B cell (primary cell): ENCODE results near the gene MED15. TPM values are rescaled to one million over a fixed set of nuclear protein-coding genes. Genes with fewer than 3 reads are reported as not detected.

Experiments used
- ATAC-seq: fragments of 200-7000 bp; cut with Tn5 transposase; one replicate; pipeline ENCODE4 v1.10.0; 2021; ENCODE audit warnings: low read depth, mild to moderate bottlenecking, moderate number of reproducible peaks, moderate library complexity
- CTCF ChIA-PET: fragments of 350-600 bp; sonication (Branson Sonifier 250); formaldehyde crosslinking; loops from one replicate; lab custom pipeline; 2021; ENCODE audit warnings: antibody characterized with exemption, inconsistent platforms; lab: Charles Lee
- POLR2A ChIA-PET: fragments of 350-600 bp; sonication (Branson Sonifier 250); formaldehyde crosslinking; loops from one replicate; lab custom pipeline; 2021; ENCODE audit warnings: antibody characterized with exemption; lab: Charles Lee
- DNase-seq: peaks from one replicate; pipeline ENCODE4 v3.0.0; 2013
- H2AFZ ChIP-seq: 2 replicates; pipeline ENCODE4 v1.6.1; 2012; ENCODE audit warnings: mild to moderate bottlenecking, low read depth, low read length; ENCODE audit not compliant: insufficient read depth, poor library complexity, severe bottlenecking
- H3K27ac ChIP-seq, 2 donors: 1 replicate in 1 of 2; 2 replicates in 1 of 2; pipeline ENCODE4 v1.5.1; 2012 to 2013; ENCODE audit warnings: low read length in 2 of 2, mild to moderate bottlenecking in 2 of 2, moderate library complexity in 1 of 2
- H3K27me3 ChIP-seq, 4 experiments: fragments of 200-600 bp in 1 of 4; sonication (generic) in 1 of 4; replicated peaks in 1 of 4; 1 replicate in 2 of 4; 2 replicates in 2 of 4; pipeline versions ENCODE4 v1.6.1 to v1.7.0; 2013 to 2016; ENCODE audit warnings: low read length in 3 of 4, mild to moderate bottlenecking in 2 of 4, mixed read lengths in 1 of 4, moderate library complexity in 1 of 4; ENCODE audit not compliant: insufficient read depth in 4 of 4, control insufficient read depth in 3 of 4; ENCODE audit errors: control extremely low read depth in 1 of 4
- H3K36me3 ChIP-seq, 2 experiments: replicated peaks in 1 of 2; 1 replicate in 1 of 2; 2 replicates in 1 of 2; pipeline versions ENCODE4 v1.6.1 to v1.7.1; 2013; ENCODE audit warnings: low read length in 1 of 2; ENCODE audit not compliant: insufficient read depth in 2 of 2, control insufficient read depth in 1 of 2; ENCODE audit errors: control extremely low read depth in 1 of 2, extremely low read depth in 1 of 2
- H3K4me1 ChIP-seq, 2 donors: fragments of 200-600 bp in 1 of 2; sonication (generic) in 1 of 2; 1 replicate in 1 of 2; 2 replicates in 1 of 2; pipeline versions ENCODE4 v1.5.1 to v1.6.1; 2013 to 2017; ENCODE audit warnings: low read length in 2 of 2; ENCODE audit not compliant: control insufficient read depth in 2 of 2, insufficient read depth in 2 of 2
- H3K4me2 ChIP-seq: replicated peaks from 2 replicates; pipeline ENCODE3; 2012; ENCODE audit warnings: mild to moderate bottlenecking, low read depth, low read length; ENCODE audit not compliant: poor library complexity, severe bottlenecking
- H3K4me3 ChIP-seq, 5 experiments: fragments of 200-600 bp in 1 of 5; sonication (generic) in 1 of 5; 1 replicate in 3 of 5; 2 replicates in 2 of 5; pipeline versions ENCODE4 v1.5.1 to v1.7.0; 2011 to 2016; ENCODE audit warnings: low read length in 4 of 5, mild to moderate bottlenecking in 4 of 5, low read depth in 2 of 5, control low read depth in 1 of 5, moderate library complexity in 1 of 5; ENCODE audit not compliant: insufficient read depth in 1 of 5; ENCODE audit errors: control extremely low read depth in 1 of 5, extremely low read depth in 1 of 5
- H3K79me2 ChIP-seq: fragments of 200-600 bp; sonication (generic); one replicate; pipeline ENCODE4 v1.6.0; 2016; ENCODE audit warnings: low read length; ENCODE audit not compliant: control insufficient read depth, insufficient read depth
- H3K9ac ChIP-seq: fragments of 200-600 bp; sonication (generic); 2 replicates; pipeline ENCODE4 v1.6.1; 2017; ENCODE audit warnings: mild to moderate bottlenecking, low read length, moderate library complexity
- H3K9me3 ChIP-seq, 3 donors: one replicate each; pipeline versions ENCODE4 v1.6.1 to v1.7.1; 2013; ENCODE audit warnings: low read length in 2 of 3; ENCODE audit not compliant: control insufficient read depth in 2 of 3, insufficient read depth in 1 of 3; ENCODE audit errors: control extremely low read depth in 1 of 3
- H4K20me1 ChIP-seq: 2 replicates; pipeline ENCODE4 v1.6.0; 2012; ENCODE audit warnings: mild to moderate bottlenecking, low read length; ENCODE audit not compliant: insufficient read depth, control insufficient read depth, poor library complexity, severe bottlenecking
- H3K27ac Mint-ChIP-seq: one replicate; pipeline ENCODE4 v1.8.0; 2021; ENCODE audit warnings: mixed read lengths
- H3K27me3 Mint-ChIP-seq: one replicate; pipeline ENCODE4 v1.8.0; 2021; ENCODE audit warnings: mixed read lengths
- H3K4me1 Mint-ChIP-seq: one replicate; pipeline ENCODE4 v1.8.0; 2021; ENCODE audit warnings: mixed read lengths
- H3K4me3 Mint-ChIP-seq: one replicate; pipeline ENCODE4 v1.8.0; 2021; ENCODE audit warnings: mixed read lengths
- H3K9me3 Mint-ChIP-seq: one replicate; pipeline ENCODE4 v1.8.0; 2022; ENCODE audit warnings: mixed read lengths; ENCODE audit not compliant: insufficient read depth
- EZH2 ChIP-seq: IDR thresholded peaks from 2 replicates; pipeline ENCODE4 v1.6.1; 2012; ENCODE audit warnings: borderline replicate concordance, low read depth, mild to moderate bottlenecking, moderate library complexity, low read length; ENCODE audit not compliant: insufficient read depth, poor library complexity, severe bottlenecking
- WGBS: methylation state at CpG from one replicate; pipeline ENCODE4 v1.1.5; 2013; ENCODE audit warnings: missing lambda C conversion rate; ENCODE audit not compliant: insufficient coverage; 5-methylcytosine and 5-hydroxymethylcytosine counted together
- intact Hi-C: fragments of 100-400 bp; cut with micrococcal nuclease; formaldehyde crosslinking; loops from one replicate; pipeline ENCODE4 v1.10.0; 2022
- polyA plus RNA-seq: library from polyadenylated mRNA; depleted of rRNA; stranded (reverse); fragments of >200 nt; gene quantifications from 2 replicates; pipeline ENCODE4 v1.2.3, GENCODE V29; 2012
- total RNA-seq, 2 donors: library from RNA; stranded (reverse); fragments of 120-200 nt in 1 of 2; gene quantifications; 1 replicate in 1 of 2; 2 replicates in 1 of 2; pipeline versions ENCODE4 v1.2.3 to v1.2.4, GENCODE V29; 2013 to 2022
- TF ChIP-seq, protein P1 (sequence below): fragments of 200-600 bp; IDR thresholded peaks from one replicate; pipeline ENCODE4 v1.8.0; 2022; ENCODE audit warnings: antibody characterized with exemption, mild to moderate bottlenecking

MED15 gene
- total and polyA plus RNA-seq, 2 donors (not counting 1 experiment from before 2014, with no cell fraction given): 109 to 134 TPM

DNA sequence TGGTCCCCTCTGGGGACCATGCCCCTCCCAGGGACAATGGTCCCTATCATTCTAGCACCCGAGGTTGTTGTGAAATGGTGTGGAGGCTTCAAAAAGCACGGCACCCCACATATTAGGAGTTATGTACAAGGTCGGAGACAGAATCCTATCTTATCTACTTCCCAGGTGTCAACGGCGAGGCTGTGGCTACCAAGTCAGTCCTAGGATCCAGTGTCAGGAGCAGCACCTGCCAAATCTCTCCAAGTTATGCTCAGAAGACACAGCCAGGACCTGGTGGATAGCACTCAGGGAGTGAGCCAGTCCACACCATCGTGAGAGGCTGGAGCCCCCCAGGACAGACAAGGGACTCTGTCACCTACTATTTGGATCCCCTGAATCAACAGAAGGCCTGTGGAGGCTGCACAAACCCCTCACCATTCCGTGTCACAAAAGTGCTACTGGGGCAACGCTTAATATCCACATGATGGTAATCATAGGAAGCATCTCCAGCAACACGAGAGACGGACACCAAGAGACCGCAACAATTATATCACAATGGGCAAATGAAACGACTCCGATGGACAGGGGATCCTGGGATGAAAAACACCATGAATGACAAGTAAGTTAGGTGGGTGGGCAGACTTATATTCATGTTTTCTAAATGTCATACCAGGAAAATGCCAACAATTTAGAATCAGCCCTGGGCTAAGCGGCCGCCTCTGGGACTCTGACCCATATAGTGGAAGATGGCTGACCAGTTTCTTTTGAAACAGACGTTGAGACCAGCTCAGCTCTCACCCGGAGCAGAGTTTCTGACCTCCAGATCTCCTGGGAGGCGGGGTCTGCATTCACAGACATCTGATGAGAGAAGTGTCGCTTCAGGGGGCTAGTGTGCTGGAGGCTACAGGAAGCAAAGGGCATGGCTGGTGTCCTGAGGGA lies 108.4 kb downstream of the MED15 start:
- ATAC-seq (no peak), DNase-seq (no peak)
- Histone ChIP-seq H3K4me3 (no peak overlapping the region), H3K9ac (no peak overlapping the region), H3K9me3 (no peaks in the 10 kb centered on the region), H3K36me3 (no peaks in the 10 kb centered on the region), H4K20me1 (no peaks in the 10 kb centered on the region), H3K27ac (no peak overlapping the region), H3K79me2 (no peaks in the 10 kb centered on the region), H3K27me3 (peaks cover 0 to 5% (median 0%) of the 10 kb centered on the region in 4 experiments), H3K4me1 (no peaks in the 10 kb centered on the region), H2AFZ (no peak overlapping the region), H3K4me2 (no peak overlapping the region)
- Mint-ChIP-seq H3K9me3 (no peaks in the 10 kb centered on the region), H3K4me3 (no peak overlapping the region), H3K27me3 (no peaks in the 10 kb centered on the region), H3K27ac (no peak overlapping the region), H3K4me1 (no peaks in the 10 kb centered on the region)
- ChIA-PET POLR2A (no interaction called here), CTCF (no interaction called here)
- intact Hi-C loops: no loop called here
- 90% methylated on average over 11 of the region's 19 CpGs for WGBS
- TF ChIP-seq, protein P1, sequence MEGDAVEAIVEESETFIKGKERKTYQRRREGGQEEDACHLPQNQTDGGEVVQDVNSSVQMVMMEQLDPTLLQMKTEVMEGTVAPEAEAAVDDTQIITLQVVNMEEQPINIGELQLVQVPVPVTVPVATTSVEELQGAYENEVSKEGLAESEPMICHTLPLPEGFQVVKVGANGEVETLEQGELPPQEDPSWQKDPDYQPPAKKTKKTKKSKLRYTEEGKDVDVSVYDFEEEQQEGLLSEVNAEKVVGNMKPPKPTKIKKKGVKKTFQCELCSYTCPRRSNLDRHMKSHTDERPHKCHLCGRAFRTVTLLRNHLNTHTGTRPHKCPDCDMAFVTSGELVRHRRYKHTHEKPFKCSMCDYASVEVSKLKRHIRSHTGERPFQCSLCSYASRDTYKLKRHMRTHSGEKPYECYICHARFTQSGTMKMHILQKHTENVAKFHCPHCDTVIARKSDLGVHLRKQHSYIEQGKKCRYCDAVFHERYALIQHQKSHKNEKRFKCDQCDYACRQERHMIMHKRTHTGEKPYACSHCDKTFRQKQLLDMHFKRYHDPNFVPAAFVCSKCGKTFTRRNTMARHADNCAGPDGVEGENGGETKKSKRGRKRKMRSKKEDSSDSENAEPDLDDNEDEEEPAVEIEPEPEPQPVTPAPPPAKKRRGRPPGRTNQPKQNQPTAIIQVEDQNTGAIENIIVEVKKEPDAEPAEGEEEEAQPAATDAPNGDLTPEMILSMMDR: no peak

GRCh38 chr22:20616451-20617043 lies 109.1 kb downstream of the MED15 start:
- Histone ChIP-seq H3K4me2 (no peak overlapping the region), H4K20me1 (no peaks in the 10 kb centered on the region), H3K9ac (no peak overlapping the region), H3K27ac (no peak overlapping the region), H3K36me3 (no peaks in the 10 kb centered on the region), H2AFZ (no peak overlapping the region), H3K79me2 (no peaks in the 10 kb centered on the region), H3K4me1 (no peaks in the 10 kb centered on the region), H3K9me3 (no peaks in the 10 kb centered on the region), H3K27me3 (peaks cover 0 to 3% (median 0%) of the 10 kb centered on the region in 4 experiments), H3K4me3 (no peak overlapping the region)
- Mint-ChIP-seq H3K4me3 (no peak overlapping the region), H3K27ac (no peak overlapping the region), H3K4me1 (no peaks in the 10 kb centered on the region), H3K9me3 (no peaks in the 10 kb centered on the region), H3K27me3 (no peaks in the 10 kb centered on the region)
- ChIA-PET CTCF (no interaction called here), POLR2A (no interaction called here)
- TF ChIP-seq, protein P1: no peak
- TF ChIP-seq EZH2: no peak
- intact Hi-C loops: no loop called here
- WGBS: 94% methylated on average over 6 of the region's 10 CpGs
- DNase-seq: no peak
- ATAC-seq: no peak
